ENCODE results near the gene NR2C1.
A peak's percentile ranks its signal among the peaks of the same experiment; 100 is the strongest.

Gene NR2C1

GRCh38 chr12:95066091-95066855 is 7.1 kb downstream of the NR2C1 start:
- Mint-ChIP-seq H3K4me3 (no peak overlapping the region), H3K9me3 (no peaks in the 10 kb centered on the region), H3K27me3 (no peaks in the 10 kb centered on the region), H3K4me1 (ENCODE audit: low read depth) (no peaks in the 10 kb centered on the region), H3K36me3 (ENCODE audit: low read depth) (peaks cover 61% of the 10 kb centered on the region), H3K27ac (no peak overlapping the region)
- intact Hi-C loops (cut with micrococcal nuclease) = no loop called here

GRCh38 chr12:95060951-95061350 is 12.5 kb downstream of the NR2C1 start:
- peaks cover 79% of the 10 kb centered on the region for H3K36me3 Mint-ChIP-seq (ENCODE audit: low read depth)
- no peak overlapping the region for H3K27ac Mint-ChIP-seq
- no peaks in the 10 kb centered on the region for H3K4me1 Mint-ChIP-seq (ENCODE audit: low read depth)
- H3K9me3 Mint-ChIP-seq = no peaks in the 10 kb centered on the region
- intact Hi-C loops (cut with micrococcal nuclease) = no loop called here
- H3K4me3 Mint-ChIP-seq = no peak overlapping the region
- H3K27me3 Mint-ChIP-seq = no peaks in the 10 kb centered on the region

DNA sequence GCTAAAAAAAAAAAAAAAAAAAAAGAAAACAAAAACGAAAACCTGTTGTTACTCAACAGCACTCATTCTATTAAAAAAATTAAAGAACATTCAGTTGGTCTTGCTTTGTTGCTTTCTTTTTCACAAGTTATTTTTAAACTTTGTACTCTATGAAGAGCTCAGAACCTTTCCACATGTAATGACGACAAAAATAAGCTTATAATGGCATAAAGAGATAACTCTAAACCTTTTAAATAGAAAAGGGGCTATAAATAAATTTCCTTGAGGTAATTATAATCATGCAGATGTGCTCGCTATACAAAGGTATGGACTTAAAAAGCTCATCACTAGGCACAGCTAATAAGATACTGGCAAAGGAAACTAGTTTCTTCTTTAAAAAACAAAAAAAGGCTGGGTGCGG is 13.4 kb downstream of the NR2C1 start:
- intact Hi-C loops (cut with micrococcal nuclease) = no loop called here
- H3K27ac Mint-ChIP-seq = no peak overlapping the region
- H3K4me1 Mint-ChIP-seq (ENCODE audit: low read depth) = no peaks in the 10 kb centered on the region
- H3K4me3 Mint-ChIP-seq = no peak overlapping the region
- peaks cover 81% of the 10 kb centered on the region for H3K36me3 Mint-ChIP-seq (ENCODE audit: low read depth)
- no peaks in the 10 kb centered on the region for H3K27me3 Mint-ChIP-seq
- H3K9me3 Mint-ChIP-seq = no peaks in the 10 kb centered on the region

- Mint-ChIP-seq H3K27ac (no peak overlapping the region), H3K4me3 (no peak overlapping the region), H3K36me3 (ENCODE audit: low read depth) (peaks cover 77% of the 10 kb centered on the region), H3K4me1 (ENCODE audit: low read depth) (no peaks in the 10 kb centered on the region), H3K9me3 (no peaks in the 10 kb centered on the region), H3K27me3 (no peaks in the 10 kb centered on the region)
- intact Hi-C loops (cut with micrococcal nuclease) = no loop called here
Measured at GRCh38 chr12:95057424-95057823, 16.0 kb downstream of the NR2C1 start.

DNA sequence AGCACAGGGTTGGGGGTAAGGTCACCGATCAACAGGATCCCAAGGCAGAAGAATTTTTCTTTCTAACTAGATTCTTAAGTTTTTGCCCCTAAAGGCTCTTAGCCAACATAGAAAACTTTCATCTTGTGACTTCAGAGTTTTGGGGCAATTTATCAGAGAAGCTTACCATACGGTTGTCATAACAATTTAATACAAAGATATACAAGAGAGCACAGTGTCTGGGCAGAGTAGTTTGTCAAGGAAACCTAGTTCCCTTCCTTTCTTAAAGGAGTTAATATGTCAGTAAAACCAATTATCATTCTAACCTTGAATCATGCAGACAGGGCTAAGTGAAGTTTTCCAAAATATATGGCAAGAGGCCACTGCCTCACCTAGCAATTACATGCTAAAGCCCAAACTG is 18.4 kb downstream of the NR2C1 start:
- Mint-ChIP-seq H3K4me1 (ENCODE audit: low read depth) (no peaks in the 10 kb centered on the region), H3K9me3 (no peaks in the 10 kb centered on the region), H3K27ac (no peak overlapping the region), H3K27me3 (no peaks in the 10 kb centered on the region), H3K4me3 (no peak overlapping the region), H3K36me3 (ENCODE audit: low read depth) (peaks cover 63% of the 10 kb centered on the region)
- intact Hi-C loops (cut with micrococcal nuclease) = no loop called here

DNA sequence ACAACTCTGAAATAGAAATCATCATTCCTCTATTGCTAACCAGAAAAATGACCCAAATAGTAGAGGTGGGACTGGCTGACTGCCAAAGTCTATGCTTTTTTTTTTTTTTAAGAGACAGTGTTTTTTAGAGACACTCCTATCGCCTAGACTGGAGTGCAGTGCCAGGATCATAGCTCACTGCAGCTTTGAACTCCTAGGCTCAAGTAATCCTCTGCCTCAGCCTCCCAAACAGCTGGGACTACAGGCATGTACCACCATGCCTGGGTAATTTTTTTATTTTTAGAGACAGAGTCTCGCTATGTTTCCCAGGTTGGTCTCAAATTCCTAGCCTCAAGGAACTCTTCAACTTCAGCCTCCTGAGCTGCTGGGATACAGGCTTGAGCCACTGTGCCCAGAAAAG is 19.2 kb downstream of the NR2C1 start:
- no peaks in the 10 kb centered on the region for H3K27me3 Mint-ChIP-seq
- no peaks in the 10 kb centered on the region for H3K9me3 Mint-ChIP-seq
- peaks cover 57% of the 10 kb centered on the region for H3K36me3 Mint-ChIP-seq (ENCODE audit: low read depth)
- no peaks in the 10 kb centered on the region for H3K4me1 Mint-ChIP-seq (ENCODE audit: low read depth)
- intact Hi-C loops (cut with micrococcal nuclease) = no loop called here
- H3K4me3 Mint-ChIP-seq = no peak overlapping the region
- H3K27ac Mint-ChIP-seq = no peak overlapping the region

- no peaks in the 10 kb centered on the region for H3K9me3 Mint-ChIP-seq
- intact Hi-C loops (cut with micrococcal nuclease) = no loop called here
- H3K27ac Mint-ChIP-seq = no peak overlapping the region
- H3K36me3 Mint-ChIP-seq (ENCODE audit: low read depth) = peaks cover 53% of the 10 kb centered on the region
- H3K4me1 Mint-ChIP-seq (ENCODE audit: low read depth) = no peaks in the 10 kb centered on the region
- no peak overlapping the region for H3K4me3 Mint-ChIP-seq
- H3K27me3 Mint-ChIP-seq = no peaks in the 10 kb centered on the region
Measured at GRCh38 chr12:95051241-95051640, 22.2 kb downstream of the NR2C1 start.

GRCh38 chr12:95037906-95038305 is 35.5 kb downstream of the NR2C1 start:
- peaks cover 42% of the 10 kb centered on the region for H3K36me3 Mint-ChIP-seq (ENCODE audit: low read depth)
- no peaks in the 10 kb centered on the region for H3K27me3 Mint-ChIP-seq
- no peak overlapping the region for H3K4me3 Mint-ChIP-seq
- intact Hi-C loops (cut with micrococcal nuclease) = no loop called here
- H3K9me3 Mint-ChIP-seq = no peaks in the 10 kb centered on the region
- H3K4me1 Mint-ChIP-seq (ENCODE audit: low read depth) = peaks cover 5% of the 10 kb centered on the region
- no peak overlapping the region for H3K27ac Mint-ChIP-seq

GRCh38 chr12:95034750-95035149 is 38.7 kb downstream of the NR2C1 start:
- no peak overlapping the region for H3K4me3 Mint-ChIP-seq
- peaks cover 5% of the 10 kb centered on the region for H3K4me1 Mint-ChIP-seq (ENCODE audit: low read depth)
- intact Hi-C loops (cut with micrococcal nuclease) = no loop called here
- H3K9me3 Mint-ChIP-seq = no peaks in the 10 kb centered on the region
- no peaks in the 10 kb centered on the region for H3K27me3 Mint-ChIP-seq
- peaks cover 26% of the 10 kb centered on the region for H3K36me3 Mint-ChIP-seq (ENCODE audit: low read depth)
- H3K27ac Mint-ChIP-seq = no peak overlapping the region

DNA sequence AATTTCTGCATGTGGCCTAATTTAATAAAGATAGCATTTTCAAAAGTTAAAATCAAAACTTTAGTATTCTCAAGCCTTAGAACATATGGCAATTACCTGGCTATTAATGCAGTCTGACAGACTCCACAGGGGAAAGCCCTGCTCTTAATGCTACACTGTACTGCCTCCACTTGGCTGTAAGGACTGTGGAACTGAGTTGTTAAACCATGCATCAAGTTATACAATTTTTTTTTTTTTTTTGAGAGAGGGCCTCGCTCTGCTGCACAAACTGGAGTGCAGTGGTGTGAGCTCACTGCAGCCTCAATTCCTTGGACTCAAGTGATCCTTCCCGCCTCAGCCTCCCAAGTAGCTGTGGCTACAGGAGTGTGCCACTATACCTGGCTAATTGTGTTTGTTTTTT is 50.9 kb downstream of the NR2C1 start:
- no peaks in the 10 kb centered on the region for H3K9me3 Mint-ChIP-seq
- H3K27me3 Mint-ChIP-seq = no peaks in the 10 kb centered on the region
- no peak overlapping the region for H3K4me3 Mint-ChIP-seq
- intact Hi-C loops (cut with micrococcal nuclease) = no loop called here
- H3K27ac Mint-ChIP-seq = no peak overlapping the region
- H3K4me1 Mint-ChIP-seq (ENCODE audit: low read depth) = no peaks in the 10 kb centered on the region
- peaks cover 25% of the 10 kb centered on the region for H3K36me3 Mint-ChIP-seq (ENCODE audit: low read depth)

DNA sequence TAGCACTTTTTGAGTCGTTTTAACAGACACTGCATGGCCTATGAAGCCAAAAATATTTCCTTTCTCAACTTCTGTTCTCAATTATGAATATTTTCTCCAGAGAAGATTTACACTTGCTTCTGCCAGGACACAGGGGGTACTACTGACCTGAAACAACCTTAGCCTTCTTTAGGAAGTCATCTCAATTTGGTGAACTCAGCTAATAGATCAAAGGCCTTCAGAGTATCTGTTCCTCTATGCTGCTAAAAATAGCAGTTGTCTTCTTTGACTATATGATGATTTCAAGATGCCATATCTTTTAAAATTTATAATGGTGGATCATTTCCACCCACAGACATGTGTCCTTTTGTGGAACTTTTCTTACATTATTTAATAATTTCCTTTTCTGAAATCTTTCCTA is 55.9 kb downstream of the NR2C1 start:
- intact Hi-C loops (cut with micrococcal nuclease) = no loop called here
- H3K4me3 Mint-ChIP-seq = no peak overlapping the region
- no peak overlapping the region for H3K27ac Mint-ChIP-seq
- H3K36me3 Mint-ChIP-seq (ENCODE audit: low read depth) = peaks cover 24% of the 10 kb centered on the region
- H3K4me1 Mint-ChIP-seq (ENCODE audit: low read depth) = no peaks in the 10 kb centered on the region
- H3K9me3 Mint-ChIP-seq = peaks cover 9% of the 10 kb centered on the region
- H3K27me3 Mint-ChIP-seq = no peaks in the 10 kb centered on the region

- intact Hi-C loops (cut with micrococcal nuclease) = no loop called here
- peaks cover 9% of the 10 kb centered on the region for H3K9me3 Mint-ChIP-seq
- no peaks in the 10 kb centered on the region for H3K27me3 Mint-ChIP-seq
- H3K27ac Mint-ChIP-seq = no peak overlapping the region
- peaks cover 17% of the 10 kb centered on the region for H3K36me3 Mint-ChIP-seq (ENCODE audit: low read depth)
- H3K4me1 Mint-ChIP-seq (ENCODE audit: low read depth) = peaks cover 2% of the 10 kb centered on the region
- no peak overlapping the region for H3K4me3 Mint-ChIP-seq
Measured at GRCh38 chr12:95016120-95016519, 57.3 kb downstream of the NR2C1 start.

GRCh38 chr12:95014554-95014953 is 58.9 kb downstream of the NR2C1 start:
- Mint-ChIP-seq H3K27ac (no peak overlapping the region), H3K9me3 (peaks cover 9% of the 10 kb centered on the region), H3K36me3 (ENCODE audit: low read depth) (peaks cover 16% of the 10 kb centered on the region), H3K4me1 (ENCODE audit: low read depth) (peaks cover 18% of the 10 kb centered on the region), H3K4me3 (no peak overlapping the region), H3K27me3 (no peaks in the 10 kb centered on the region)
- intact Hi-C loops (cut with micrococcal nuclease) = no loop called here

- Mint-ChIP-seq H3K36me3 (ENCODE audit: low read depth) (peaks cover 13% of the 10 kb centered on the region), H3K4me1 (ENCODE audit: low read depth) (peaks cover 50% of the 10 kb centered on the region), H3K27me3 (no peaks in the 10 kb centered on the region), H3K4me3 (no peak overlapping the region), H3K27ac (no peak overlapping the region), H3K9me3 (peaks cover 11% of the 10 kb centered on the region)
- intact Hi-C loops (cut with micrococcal nuclease) = no loop called here
Measured at GRCh38 chr12:95006206-95006605, 67.2 kb downstream of the NR2C1 start.

DNA sequence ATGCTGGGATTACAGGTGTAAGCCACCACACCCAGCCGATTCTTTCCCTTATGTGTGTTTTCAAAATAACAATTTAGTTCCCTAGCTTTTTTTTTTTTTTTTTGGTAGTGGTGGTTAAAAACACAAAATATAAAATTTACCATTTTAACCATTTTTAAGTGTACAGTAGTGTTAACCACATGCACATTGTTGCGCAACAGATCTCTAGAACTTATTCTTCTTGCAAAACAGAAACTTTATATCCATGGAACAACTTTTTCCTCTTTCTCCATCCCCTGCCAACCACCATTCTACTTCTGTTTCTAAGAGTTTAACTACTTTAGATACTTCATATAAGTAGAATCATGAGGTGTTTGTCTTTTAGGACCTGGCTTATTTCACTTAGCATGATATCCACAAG is 68.8 kb downstream of the NR2C1 start:
- Mint-ChIP-seq H3K4me3 (peak overlapping the region; percentile 60), H3K4me1 (ENCODE audit: low read depth) (peaks cover 42% of the 10 kb centered on the region), H3K9me3 (peaks cover 11% of the 10 kb centered on the region), H3K36me3 (ENCODE audit: low read depth) (peaks cover 19% of the 10 kb centered on the region), H3K27me3 (no peaks in the 10 kb centered on the region), H3K27ac (peak overlapping the region; percentile 93)
- intact Hi-C loops (cut with micrococcal nuclease) = no loop called here
